Endothelial cell of umbilical vein (primary cell): ENCODE data around the gene GAS2L3. TPM values are rescaled to one million over a fixed set of nuclear protein-coding genes. Genes with fewer than 3 reads are reported as not detected.

Experiments used
- BruUV-seq: library from RNA; stranded (reverse); fragments of 400-500 nt; replicated peaks from 2 replicates; lab custom pipeline; 2021; lab: Mats Ljungman, UMichigan
- CTCF ChIA-PET: fragments of 300-600, 350-600 bp; sonication (Branson Sonifier 250); formaldehyde crosslinking; loops from one replicate; lab custom pipeline; 2021; ENCODE audit warnings: antibody characterized with exemption, inconsistent platforms; lab: Charles Lee
- POLR2A ChIA-PET: fragments of 300-600, 350-600 bp; sonication (Branson Sonifier 250); formaldehyde crosslinking; loops from one replicate; lab custom pipeline; 2021; ENCODE audit warnings: antibody characterized with exemption, inconsistent platforms; lab: Charles Lee
- DNase-seq: peaks from one replicate; pipeline ENCODE4 v3.0.0-alpha.2; 2011; ENCODE audit warnings: low read depth, low spot score
- FAIRE-seq: peaks from 2 replicates; lab custom pipeline; 2011; peaks lifted over from hg19 to GRCh38; lab: Jason Lieb, UNC
- H2AFZ ChIP-seq: 2 replicates; pipeline ENCODE4 v1.6.0; 2012; ENCODE audit warnings: low read depth, low read length, control low read depth, inconsistent platforms
- H3K27ac ChIP-seq: 2 replicates; pipeline ENCODE4 v1.5.1; 2011; ENCODE audit warnings: low read depth, mild to moderate bottlenecking, control low read depth, low read length, moderate library complexity; ENCODE audit not compliant: insufficient read depth
- H3K27me3 ChIP-seq, 2 experiments: 2 replicates each; pipeline versions ENCODE4 v1.6.0 to v1.6.1; 2011; ENCODE audit warnings: low read length in 2 of 2, mixed read lengths in 1 of 2; ENCODE audit not compliant: control insufficient read depth in 2 of 2, insufficient read depth in 2 of 2
- H3K36me3 ChIP-seq, 2 experiments: 2 replicates in 1 of 2; 3 replicates in 1 of 2; pipeline ENCODE4 v1.5.1; 2011; ENCODE audit warnings: low read length in 2 of 2, mild to moderate bottlenecking in 1 of 2, moderate library complexity in 1 of 2; ENCODE audit not compliant: control insufficient read depth in 2 of 2, insufficient read depth in 2 of 2; ENCODE audit errors: extremely low read depth in 1 of 2
- H3K4me1 ChIP-seq: 3 replicates; pipeline ENCODE4 v1.5.1; 2011; ENCODE audit warnings: mild to moderate bottlenecking, low read length; ENCODE audit not compliant: control insufficient read depth, insufficient read depth; ENCODE audit errors: extremely low read depth
- H3K4me2 ChIP-seq: 2 replicates; pipeline ENCODE4 v1.6.1; 2011; ENCODE audit warnings: low read length, control low read depth, mixed read lengths; ENCODE audit not compliant: insufficient read depth
- H3K4me3 ChIP-seq, 3 experiments: fragments of 200-600 bp in 1 of 3; sonication (generic), shearing (Covaris generic) in 1 of 3; replicated peaks in 1 of 3; 2 replicates each; pipeline ENCODE4 v1.5.1; 2011 to 2016; ENCODE audit warnings: control low read depth in 3 of 3, low read length in 3 of 3, mild to moderate bottlenecking in 2 of 3, inconsistent platforms in 1 of 3, low read depth in 1 of 3, moderate library complexity in 1 of 3; ENCODE audit not compliant: insufficient read depth in 1 of 3
- H3K79me2 ChIP-seq: 2 replicates; pipeline ENCODE4 v1.6.0; 2012; ENCODE audit warnings: low read length, inconsistent platforms; ENCODE audit not compliant: control insufficient read depth, insufficient read depth
- H3K9ac ChIP-seq: replicated peaks from 2 replicates; pipeline ENCODE3; 2011; ENCODE audit warnings: low read length, control low read depth; ENCODE audit not compliant: insufficient read depth; ENCODE audit errors: extremely low read depth
- H3K9me1 ChIP-seq: replicated peaks from 3 replicates; pipeline ENCODE4 v1.6.0; 2011; ENCODE audit warnings: mild to moderate bottlenecking, low read length; ENCODE audit not compliant: control insufficient read depth, insufficient read depth; ENCODE audit errors: extremely low read depth
- H3K9me3 ChIP-seq: replicated peaks from 2 replicates; pipeline ENCODE4 v1.5.1; 2012; ENCODE audit warnings: low read length, inconsistent platforms; ENCODE audit not compliant: control insufficient read depth, insufficient read depth
- H4K20me1 ChIP-seq: replicated peaks from 2 replicates; pipeline ENCODE3; 2011; ENCODE audit warnings: mild to moderate bottlenecking, low read length; ENCODE audit not compliant: control insufficient read depth, insufficient read depth; ENCODE audit errors: extremely low read depth
- EZH2 ChIP-seq: IDR thresholded peaks from 2 replicates; pipeline ENCODE4 v1.6.1; 2012; ENCODE audit warnings: borderline replicate concordance, low read depth, mild to moderate bottlenecking, moderate library complexity, low read length, inconsistent platforms; ENCODE audit not compliant: severe bottlenecking
- FOS ChIP-seq: IDR thresholded peaks from 2 replicates; pipeline ENCODE4 v1.6.1; 2011; ENCODE audit warnings: mild to moderate bottlenecking, low read length, moderate library complexity, borderline replicate concordance; ENCODE audit not compliant: insufficient read depth
- GATA2 ChIP-seq: IDR thresholded peaks from 2 replicates; pipeline ENCODE4 v1.7.0; 2011; ENCODE audit warnings: low read depth, mild to moderate bottlenecking, moderate library complexity, mixed read lengths, low read length; ENCODE audit not compliant: insufficient read length, insufficient read depth
- JUN ChIP-seq: IDR thresholded peaks from 2 replicates; pipeline ENCODE4 v1.6.1; 2011; ENCODE audit warnings: borderline replicate concordance, low read depth; ENCODE audit not compliant: insufficient read length, insufficient read depth
- MYC ChIP-seq: IDR thresholded peaks from one replicate; pipeline ENCODE4 v1.6.1; 2011; ENCODE audit warnings: mild to moderate bottlenecking, low read depth, low read length
- POLR2A ChIP-seq: IDR thresholded peaks from 2 replicates; pipeline ENCODE4 v1.6.1; 2012; ENCODE audit warnings: low read depth, mild to moderate bottlenecking, control low read depth, low read length
- POLR2AphosphoS5 ChIP-seq: IDR thresholded peaks from 2 replicates; pipeline ENCODE4 v1.6.1; 2012; ENCODE audit warnings: low read depth, mild to moderate bottlenecking, control low read depth, low read length, moderate library complexity; ENCODE audit not compliant: insufficient read depth
- dilution Hi-C: fragments of 300-500 bp; cut with MboI; formaldehyde crosslinking; loops from one replicate; pipeline ENCODE4 v1.15.0; 2019; ENCODE audit warnings: low sequenced_read_pairs; ENCODE audit not compliant: extremely low pct_ligation_motif_present
- intact Hi-C: fragments of 100-400 bp; cut with micrococcal nuclease; formaldehyde crosslinking; loops from one replicate; pipeline ENCODE4 v1.10.0; 2022
- polyA plus RNA-seq, 4 experiments: library from polyadenylated mRNA; depleted of rRNA in 3 of 4; stranded (reverse) in 3 of 4; unstranded in 1 of 4; fragments of >200 nt; gene quantifications; 2 replicates each; pipeline versions ENCODE4 v1.2.1 to v1.2.3, GENCODE V29; 2011 to 2012; ENCODE audit warnings: missing spikeins in 1 of 4
- total RNA-seq: library from RNA; stranded (reverse); gene quantifications from 2 replicates; pipeline ENCODE4 v1.2.3, GENCODE V29; 2021
- TF ChIP-seq, protein P1 (sequence below): IDR thresholded peaks from 2 replicates; pipeline ENCODE4 v1.6.1; 2011; ENCODE audit not compliant: insufficient read depth, insufficient read length
- TF ChIP-seq, protein P2 (sequence below), 2 donors: IDR thresholded peaks; 1 replicate in 1 of 2; 2 replicates in 1 of 2; pipeline ENCODE4 v1.5.1; 2011; ENCODE audit warnings: low read length in 2 of 2, mild to moderate bottlenecking in 2 of 2, moderate library complexity in 2 of 2, control low read depth in 1 of 2, inconsistent platforms in 1 of 2, low read depth in 1 of 2; ENCODE audit not compliant: insufficient read depth in 1 of 2; ENCODE audit errors: extremely low read depth in 1 of 2

The GAS2L3 gene
- total and polyA plus RNA-seq, 2 donors (not counting 3 experiments of a cell fraction or from before 2014, with no cell fraction given) = 6.5 to 47.1 TPM

DNA sequence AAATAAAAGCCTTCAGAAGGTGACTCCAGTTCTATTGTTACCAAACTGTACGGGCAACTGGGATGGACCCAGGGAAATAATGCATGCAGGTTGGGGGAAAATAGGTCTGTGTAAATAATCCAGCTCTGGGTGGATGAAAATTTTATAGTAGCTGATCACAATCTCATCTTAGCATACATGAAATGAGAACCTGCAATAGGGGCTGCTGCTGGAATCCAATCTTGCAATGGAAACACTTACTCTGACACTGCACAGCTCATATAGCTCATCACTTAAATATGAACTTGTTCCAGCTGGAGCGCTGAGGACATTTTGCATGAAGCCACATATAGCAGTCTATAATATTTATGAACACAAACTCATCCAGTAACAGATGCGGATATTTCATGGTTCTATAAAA, 40.1 kb upstream of the GAS2L3 start:
- no peaks in the 10 kb centered on the region for H3K27me3 ChIP-seq
- FAIRE-seq = no peak
- H3K9ac ChIP-seq = no peak overlapping the region
- H3K27ac ChIP-seq = no peak overlapping the region
- ChIA-PET POLR2A (no interaction called here), CTCF (no interaction called here)
- no peak overlapping the region for H2AFZ ChIP-seq
- no peak overlapping the region for H3K4me3 ChIP-seq
- no peaks in the 10 kb centered on the region for H3K9me1 ChIP-seq
- no peaks in the 10 kb centered on the region for H3K79me2 ChIP-seq
- H4K20me1 ChIP-seq = no peaks in the 10 kb centered on the region
- intact Hi-C loops (no loop called here), dilution Hi-C loops (no loop called here)
- H3K9me3 ChIP-seq = no peaks in the 10 kb centered on the region
- H3K4me2 ChIP-seq = no peak overlapping the region
- no peaks in the 10 kb centered on the region for H3K36me3 ChIP-seq
- TF ChIP-seq, protein P1, sequence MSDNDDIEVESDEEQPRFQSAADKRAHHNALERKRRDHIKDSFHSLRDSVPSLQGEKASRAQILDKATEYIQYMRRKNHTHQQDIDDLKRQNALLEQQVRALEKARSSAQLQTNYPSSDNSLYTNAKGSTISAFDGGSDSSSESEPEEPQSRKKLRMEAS = no peak
- TF ChIP-seq JUN = no peak
- TF ChIP-seq, protein P2, sequence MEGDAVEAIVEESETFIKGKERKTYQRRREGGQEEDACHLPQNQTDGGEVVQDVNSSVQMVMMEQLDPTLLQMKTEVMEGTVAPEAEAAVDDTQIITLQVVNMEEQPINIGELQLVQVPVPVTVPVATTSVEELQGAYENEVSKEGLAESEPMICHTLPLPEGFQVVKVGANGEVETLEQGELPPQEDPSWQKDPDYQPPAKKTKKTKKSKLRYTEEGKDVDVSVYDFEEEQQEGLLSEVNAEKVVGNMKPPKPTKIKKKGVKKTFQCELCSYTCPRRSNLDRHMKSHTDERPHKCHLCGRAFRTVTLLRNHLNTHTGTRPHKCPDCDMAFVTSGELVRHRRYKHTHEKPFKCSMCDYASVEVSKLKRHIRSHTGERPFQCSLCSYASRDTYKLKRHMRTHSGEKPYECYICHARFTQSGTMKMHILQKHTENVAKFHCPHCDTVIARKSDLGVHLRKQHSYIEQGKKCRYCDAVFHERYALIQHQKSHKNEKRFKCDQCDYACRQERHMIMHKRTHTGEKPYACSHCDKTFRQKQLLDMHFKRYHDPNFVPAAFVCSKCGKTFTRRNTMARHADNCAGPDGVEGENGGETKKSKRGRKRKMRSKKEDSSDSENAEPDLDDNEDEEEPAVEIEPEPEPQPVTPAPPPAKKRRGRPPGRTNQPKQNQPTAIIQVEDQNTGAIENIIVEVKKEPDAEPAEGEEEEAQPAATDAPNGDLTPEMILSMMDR (IDR thresholded peaks at IDR 0.05; ENCODE audit: extremely low read depth in 1 of 2, insufficient read depth in 1 of 2, low read depth in 1 of 2, low read length in 2 of 2) = no peak
- TF ChIP-seq MYC = no peak
- TF ChIP-seq GATA2 = no peak
- no peak for TF ChIP-seq EZH2
- TF ChIP-seq POLR2A = no peak
- no peak for TF ChIP-seq FOS
- no peak for TF ChIP-seq POLR2AphosphoS5
- no peaks in the 10 kb centered on the region for H3K4me1 ChIP-seq
- no TSS peak for BruUV-seq
- no peak for DNase-seq
